ENCODE data around the gene NEK6.

NEK6 gene

GRCh38 chr9:124271660-124272059 lies 13.9 kb downstream of the NEK6 start:
- DNase-seq, result no peak
- no peak for TF ChIP-seq GATA1 (IDR thresholded peaks at IDR 0.05; ENCODE audit: low read depth, low read length)
- TF ChIP-seq POLR2A (IDR thresholded peaks at IDR 0.05; ENCODE audit: low read length), result no peak

GRCh38 chr9:124272118-124272517 lies 14.4 kb downstream of the NEK6 start:
- no peak for DNase-seq
- TF ChIP-seq GATA1 (IDR thresholded peaks at IDR 0.05; ENCODE audit: low read depth, low read length) (no peak), POLR2A (IDR thresholded peaks at IDR 0.05; ENCODE audit: low read length) (no peak)

GRCh38 chr9:124272979-124273378 lies 15.2 kb downstream of the NEK6 start:
- no peak for TF ChIP-seq POLR2A (IDR thresholded peaks at IDR 0.05; ENCODE audit: low read length)
- TF ChIP-seq GATA1 (IDR thresholded peaks at IDR 0.05; ENCODE audit: low read depth, low read length), result no peak
- DNase-seq, result no peak

GRCh38 chr9:124273427-124274160 lies 15.8 kb downstream of the NEK6 start:
- TF ChIP-seq GATA1 (IDR thresholded peaks at IDR 0.05; ENCODE audit: low read depth, low read length) (no peak), POLR2A (IDR thresholded peaks at IDR 0.05; ENCODE audit: low read length) (no peak)
- no peak for DNase-seq

- TF ChIP-seq POLR2A (IDR thresholded peaks at IDR 0.05; ENCODE audit: low read length) (no peak), GATA1 (IDR thresholded peaks at IDR 0.05; ENCODE audit: low read depth, low read length) (no peak)
- no peak for DNase-seq
Observed at GRCh38 chr9:124274226-124274625, 16.5 kb downstream of the NEK6 start.

GRCh38 chr9:124274738-124275137 lies 17.0 kb downstream of the NEK6 start:
- TF ChIP-seq POLR2A (IDR thresholded peaks at IDR 0.05; ENCODE audit: low read length) (no peak), GATA1 (IDR thresholded peaks at IDR 0.05; ENCODE audit: low read depth, low read length) (no peak)
- DNase-seq, result no peak

- DNase-seq, result no peak
- TF ChIP-seq POLR2A (IDR thresholded peaks at IDR 0.05; ENCODE audit: low read length), result no peak
- TF ChIP-seq GATA1 (IDR thresholded peaks at IDR 0.05; ENCODE audit: low read depth, low read length), result no peak
Observed at GRCh38 chr9:124277420-124277819, 19.7 kb downstream of the NEK6 start.

GRCh38 chr9:124278054-124278540 lies 20.3 kb downstream of the NEK6 start:
- TF ChIP-seq POLR2A (IDR thresholded peaks at IDR 0.05; ENCODE audit: low read length), result no peak
- TF ChIP-seq GATA1 (IDR thresholded peaks at IDR 0.05; ENCODE audit: low read depth, low read length), result no peak
- peak; percentile 52 to 58 for DNase-seq

GRCh38 chr9:124279531-124280175 lies 21.9 kb downstream of the NEK6 start:
- TF ChIP-seq GATA1 (IDR thresholded peaks at IDR 0.05; ENCODE audit: low read depth, low read length) (no peak), POLR2A (IDR thresholded peaks at IDR 0.05; ENCODE audit: low read length) (no peak)
- peak; percentile 20 to 59 for DNase-seq

GRCh38 chr9:124280176-124280691 lies 22.5 kb downstream of the NEK6 start:
- no peak for TF ChIP-seq POLR2A (IDR thresholded peaks at IDR 0.05; ENCODE audit: low read length)
- no peak for TF ChIP-seq GATA1 (IDR thresholded peaks at IDR 0.05; ENCODE audit: low read depth, low read length)
- no peak for DNase-seq

GRCh38 chr9:124281931-124282371 lies 24.2 kb downstream of the NEK6 start:
- no peak for TF ChIP-seq GATA1 (IDR thresholded peaks at IDR 0.05; ENCODE audit: low read depth, low read length)
- no peak for TF ChIP-seq POLR2A (IDR thresholded peaks at IDR 0.05; ENCODE audit: low read length)
- no peak for DNase-seq

- DNase-seq, result peak; percentile 58 to 74
- no peak for TF ChIP-seq POLR2A (IDR thresholded peaks at IDR 0.05; ENCODE audit: low read length)
Observed at GRCh38 chr9:124282442-124283227, 24.9 kb downstream of the NEK6 start.

- TF ChIP-seq POLR2A (IDR thresholded peaks at IDR 0.05; ENCODE audit: low read length), result no peak
- TF ChIP-seq GATA1 (IDR thresholded peaks at IDR 0.05; ENCODE audit: low read depth, low read length), result no peak
- DNase-seq, result no peak
Observed at GRCh38 chr9:124283228-124283814, 25.6 kb downstream of the NEK6 start.
